Glomerular endothelial cell (primary cell): ENCODE measurements around the gene TRAIP. TPM values are rescaled to one million over a fixed set of nuclear protein-coding genes. Genes with fewer than 3 reads are reported as not detected.

Experiments used
- total RNA-seq: library from RNA; depleted of rRNA; stranded (reverse); fragments of >200 nt; gene quantifications from 2 replicates; pipeline ENCODE4 v1.2.3, GENCODE V29; 2015

Gene TRAIP
- total RNA-seq, 1 donor from 2014 or later, result 5.2 TPM

Other genes starting within 250 kb of the TRAIP start
- gene APEH, start 182.2 kb downstream of the TRAIP start, total RNA-seq, result 58.5 and 73.2 TPM in 2 replicates
- gene MST1, start 167.1 kb downstream of the TRAIP start, total RNA-seq, result 6.7 and 9.6 TPM in 2 replicates
- 26.4 and 35.5 TPM in 2 replicates for gene RNF123, start 167.0 kb downstream of the TRAIP start, total RNA-seq
- gene AMIGO3, start 136.9 kb downstream of the TRAIP start, total RNA-seq, result 0.19 and 1.2 TPM in 2 replicates
- gene GMPPB, start 132.6 kb downstream of the TRAIP start, total RNA-seq, result 27.6 and 33.0 TPM in 2 replicates
- gene IP6K1, start 70.0 kb downstream of the TRAIP start, total RNA-seq, result 50.5 and 59.3 TPM in 2 replicates
- not detected in 2 replicates for gene CDHR4, start 56.7 kb downstream of the TRAIP start, total RNA-seq
- gene INKA1, start 53.3 kb downstream of the TRAIP start, total RNA-seq, result 29.6 and 29.8 TPM in 2 replicates
- 46.2 and 79.4 TPM in 2 replicates for gene UBA7, start 42.6 kb downstream of the TRAIP start, total RNA-seq
- not detected in 2 replicates for gene CAMKV, start 13.3 kb upstream of the TRAIP start, total RNA-seq
- gene MST1R, start 47.3 kb upstream of the TRAIP start, total RNA-seq, result 0.10 and 0.18 TPM in 2 replicates
- 12.4 and 19.8 TPM in 2 replicates for gene MON1A, start 73.2 kb upstream of the TRAIP start, total RNA-seq
- 45.8 and 61.6 TPM in 2 replicates for gene RBM6, start 83.6 kb upstream of the TRAIP start, total RNA-seq
- 63.9 and 151 TPM in 2 replicates for gene RBM5, start 232.4 kb upstream of the TRAIP start, total RNA-seq